AG08396 (cell line): ENCODE results near the gene TEX19.

ENCODE experiments used
- DNase-seq: peaks from one replicate; pipeline ENCODE4 v3.0.0; 2012; ENCODE audit warnings: low spot score, mixed read lengths

Gene TEX19, protein sequence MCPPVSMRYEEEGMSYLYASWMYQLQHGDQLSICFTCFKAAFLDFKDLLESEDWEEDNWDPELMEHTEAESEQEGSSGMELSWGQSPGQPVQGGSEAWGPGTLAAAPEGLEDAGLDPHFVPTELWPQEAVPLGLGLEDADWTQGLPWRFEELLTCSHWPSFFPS

DNA sequence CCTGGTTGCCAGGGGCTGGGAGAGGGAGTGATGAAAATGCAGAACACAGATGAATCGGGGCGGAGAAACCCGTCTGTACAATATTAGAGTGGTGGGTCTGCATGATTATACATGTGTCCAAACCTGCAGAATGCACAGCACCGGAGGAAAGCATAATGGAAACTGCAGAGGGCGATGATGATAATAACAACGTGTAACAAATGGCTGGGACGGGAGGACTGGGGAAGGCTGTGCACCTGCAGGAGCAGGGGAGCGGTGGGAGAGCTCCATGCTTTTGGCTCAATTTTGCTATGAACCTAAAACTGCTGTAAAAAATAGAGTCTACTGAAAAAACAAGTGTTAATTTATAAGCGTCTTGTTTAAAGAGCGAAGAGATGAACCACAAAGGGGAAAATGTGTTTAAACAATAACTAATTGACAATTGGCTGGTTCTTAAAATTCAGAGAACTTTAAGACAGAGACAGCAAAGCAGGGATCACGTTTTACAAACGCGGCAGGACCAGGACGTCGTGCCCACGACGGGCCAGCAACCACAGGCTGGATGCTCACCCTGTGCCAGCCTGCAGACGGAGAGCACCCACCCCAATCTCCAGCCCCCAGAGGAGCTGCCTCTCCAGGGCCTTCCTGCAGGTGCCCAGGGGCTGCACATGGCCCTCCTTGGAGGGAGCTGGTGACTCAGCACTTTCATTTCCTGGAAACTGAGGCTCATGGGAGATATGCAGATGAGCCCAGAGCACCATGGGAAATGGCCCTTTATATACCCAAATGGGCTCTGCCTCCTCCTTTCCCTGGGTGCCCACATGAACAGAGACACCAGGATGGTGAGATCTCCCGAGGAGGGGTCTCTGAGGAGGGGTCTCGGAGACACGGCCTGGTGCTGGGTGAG, at the start of gene TEX19:
TSS of gene TEX19 (plus strand) at position 783 of the 886 bp plus-strand sequence. CDS start 2,904 bp downstream, outside the sequence.
- DNase-seq, result no peak

DNA sequence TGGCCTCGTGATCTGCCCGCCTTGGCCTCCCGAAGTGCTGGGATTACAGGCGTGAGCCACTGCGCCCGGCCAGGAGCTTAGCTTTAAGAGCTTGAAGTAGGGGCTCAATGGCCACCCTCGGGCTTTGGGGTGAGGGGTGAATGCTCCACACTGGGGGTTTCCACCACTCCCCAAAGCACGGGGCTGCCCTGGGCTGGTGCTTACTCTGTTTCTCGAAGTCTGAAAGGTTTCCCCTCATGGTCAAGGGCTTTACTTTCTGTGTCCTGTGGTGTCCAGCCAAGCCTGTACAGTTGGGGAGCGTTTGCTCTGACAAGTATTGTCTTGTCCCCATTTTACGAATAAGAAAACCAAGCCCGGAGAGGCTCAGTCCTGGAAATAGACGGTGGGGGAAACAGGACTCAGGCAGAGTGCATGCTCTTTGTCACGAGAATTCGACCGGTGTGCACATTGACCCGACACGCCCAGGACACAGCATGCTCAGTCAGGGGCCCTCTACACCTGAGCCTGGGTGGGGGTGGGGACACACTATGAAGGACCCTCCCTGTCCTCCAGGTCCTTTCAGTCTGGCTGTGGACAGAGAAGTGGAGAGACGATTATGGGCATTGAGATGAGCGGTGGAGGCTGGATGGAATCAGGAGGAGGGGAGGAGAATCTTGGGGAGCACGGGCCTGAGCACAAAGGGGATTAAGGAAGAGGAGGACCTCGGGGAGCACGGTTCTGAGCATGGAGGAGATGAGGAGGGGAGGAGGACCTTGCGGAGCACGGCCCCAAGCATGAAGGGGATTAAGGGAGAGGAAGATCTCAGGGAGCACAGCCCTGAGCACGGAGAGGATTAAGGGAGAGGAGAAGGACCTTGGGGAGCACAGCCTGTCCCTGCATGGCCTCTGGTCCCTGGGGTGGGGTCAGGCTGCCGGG, 49.1 kb upstream of the TEX19 start:
- no peak for DNase-seq

DNA sequence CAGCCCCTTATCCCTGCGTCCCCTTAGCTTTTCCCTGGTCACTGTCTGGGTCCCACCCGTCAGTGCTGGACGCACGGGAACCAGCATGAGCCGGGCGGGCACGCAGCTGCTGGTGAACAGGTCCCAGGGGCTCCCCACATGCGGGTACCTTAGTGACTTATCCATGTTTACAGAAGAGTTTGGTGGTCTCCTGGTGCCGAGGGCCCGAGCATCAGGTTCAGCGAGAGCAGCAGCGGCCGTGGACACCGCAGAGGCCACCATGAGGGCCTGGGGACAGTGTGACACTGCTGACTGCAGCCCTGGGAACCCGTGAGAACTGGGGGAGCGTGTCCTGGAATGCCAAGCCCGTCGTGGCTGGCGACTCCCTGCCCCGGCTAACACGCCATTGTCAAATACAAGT, 48.2 kb upstream of the TEX19 start:
- no peak for DNase-seq

DNA sequence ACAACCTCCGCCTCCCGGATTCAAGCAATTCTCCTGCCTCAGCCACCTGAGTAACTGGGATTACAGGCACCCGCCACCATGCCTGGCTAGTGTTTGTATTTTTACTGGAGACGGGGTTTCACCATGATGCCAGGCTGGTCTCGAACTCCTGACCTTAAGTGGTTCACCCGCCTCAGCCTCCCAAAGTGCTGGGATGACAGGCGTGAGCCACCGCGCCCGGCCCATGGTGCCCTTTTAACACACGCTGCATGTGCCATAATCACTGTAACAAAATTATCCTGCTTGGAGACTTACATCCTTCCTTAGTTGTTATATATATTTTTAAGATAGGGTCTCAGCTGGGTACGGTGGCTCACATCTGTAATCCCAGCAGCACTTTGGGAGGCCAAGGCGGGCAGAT, 47.1 kb upstream of the TEX19 start:
- no peak for DNase-seq

DNA sequence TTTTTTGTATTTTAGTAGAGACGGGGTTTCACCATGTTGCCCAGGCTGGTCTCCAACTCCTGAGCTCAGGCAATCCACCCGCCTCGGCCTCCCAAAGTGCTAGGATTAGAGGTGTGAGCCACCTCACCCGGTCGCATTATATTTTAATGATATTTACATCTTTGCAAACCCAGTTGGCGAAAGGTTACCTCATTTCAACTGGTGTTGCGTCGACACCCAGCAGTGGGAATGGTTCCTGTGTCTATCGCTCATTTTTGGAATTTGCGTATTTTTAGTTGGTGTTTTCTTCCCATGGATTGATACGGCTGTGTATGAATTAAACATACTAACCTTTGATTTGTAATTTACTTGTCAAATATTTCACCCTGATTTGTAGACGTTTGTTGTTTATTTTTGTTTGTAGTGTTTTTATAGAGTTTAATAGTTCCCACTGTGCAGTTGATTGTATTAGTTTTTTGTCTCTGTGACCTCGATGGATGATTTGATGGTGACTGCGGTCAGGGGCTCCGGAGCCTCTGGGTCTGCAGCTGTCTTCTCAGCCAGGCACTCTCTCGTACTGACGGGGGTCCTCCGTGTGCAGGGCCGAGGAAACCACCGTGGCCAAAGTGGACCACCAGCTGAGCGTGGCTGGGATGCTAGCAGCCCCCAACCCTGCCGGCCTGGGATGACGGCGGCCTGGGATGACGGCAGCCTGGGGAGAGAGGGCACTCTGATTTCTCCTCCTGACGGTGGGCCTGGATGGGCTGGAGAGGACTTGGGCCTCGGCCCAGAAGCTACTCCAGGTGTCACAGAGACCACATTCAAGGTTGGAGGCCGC, 45.6 kb upstream of the TEX19 start:
- no peak for DNase-seq

DNA sequence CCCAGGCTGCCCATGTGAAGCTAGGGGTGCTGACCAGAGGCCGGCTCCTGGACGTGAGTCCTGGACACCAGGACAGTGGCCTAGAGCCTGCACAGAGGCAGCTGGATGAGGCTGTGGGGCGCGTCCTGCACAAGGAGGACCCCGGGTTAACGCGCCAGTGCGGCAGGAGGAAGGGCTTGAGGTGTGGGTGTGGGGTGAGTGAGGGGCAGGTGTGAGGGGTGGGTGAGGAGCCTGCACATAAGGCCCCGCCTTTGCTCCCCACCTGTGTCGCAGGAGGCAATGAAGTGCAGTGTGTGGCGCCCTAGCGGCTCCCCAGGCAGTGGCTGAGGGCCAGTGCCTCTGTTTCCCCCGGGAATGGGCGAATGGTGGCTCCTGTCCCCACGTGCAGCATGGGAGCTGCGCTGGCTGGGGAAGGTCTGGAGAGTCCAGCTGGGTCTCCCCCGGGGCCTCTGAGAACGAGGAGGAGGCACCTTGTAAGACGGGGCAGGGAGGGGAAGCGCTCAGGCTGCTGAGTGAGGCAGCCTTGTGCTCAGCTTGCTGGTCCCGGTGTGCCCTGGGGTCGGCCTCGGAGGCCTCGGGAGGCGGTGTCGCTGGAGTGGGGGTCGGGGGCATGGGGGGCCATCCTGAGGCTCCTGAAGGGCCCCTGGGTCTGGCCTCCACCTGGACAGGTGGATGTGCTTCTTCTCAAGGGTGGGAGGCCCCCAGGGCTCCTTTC, 44.9 kb upstream of the TEX19 start:
- no peak for DNase-seq

DNA sequence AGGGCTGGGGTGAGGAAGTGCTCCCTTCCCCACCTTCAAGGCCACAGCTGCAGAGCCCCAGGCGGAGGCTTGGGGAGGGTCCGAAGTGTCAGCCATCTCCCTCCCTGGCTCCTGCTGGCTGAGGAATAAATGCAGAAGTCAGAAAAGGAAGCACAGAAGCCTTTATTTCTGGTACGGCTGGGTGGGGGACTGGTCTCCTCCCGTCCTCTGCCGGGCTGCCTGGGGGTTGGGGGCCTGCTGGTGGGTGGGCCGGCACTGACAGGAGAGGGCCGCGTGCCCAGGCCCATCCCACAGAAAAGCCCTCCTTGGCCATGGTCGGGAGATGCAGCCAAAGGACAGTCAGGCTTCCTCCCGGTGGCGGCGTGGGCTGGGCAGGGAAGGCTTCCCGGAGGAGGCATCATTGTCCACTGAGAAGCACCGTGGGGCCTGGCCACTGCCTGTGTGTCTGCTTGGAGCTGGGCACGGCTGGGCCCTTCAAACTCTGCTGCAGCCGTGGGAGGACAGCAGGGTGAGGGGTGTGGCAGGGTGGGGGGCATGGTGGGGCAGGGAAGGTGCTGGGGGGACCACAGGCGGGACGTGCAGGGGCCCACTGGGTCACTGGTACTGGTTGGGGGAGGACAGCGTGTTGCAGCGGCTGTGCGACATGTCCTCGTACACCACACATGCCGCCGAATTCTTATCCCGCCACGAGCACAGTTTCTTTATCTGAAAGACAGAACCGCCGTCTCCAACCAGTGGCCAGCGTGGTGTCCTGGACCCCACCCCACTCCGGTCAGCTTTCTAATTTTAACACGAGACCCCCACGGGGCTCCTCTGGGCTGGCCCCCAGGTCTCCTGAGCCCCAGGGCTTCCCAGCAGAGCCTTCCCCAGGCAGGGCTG, 44.1 kb upstream of the TEX19 start:
- no peak for DNase-seq

DNA sequence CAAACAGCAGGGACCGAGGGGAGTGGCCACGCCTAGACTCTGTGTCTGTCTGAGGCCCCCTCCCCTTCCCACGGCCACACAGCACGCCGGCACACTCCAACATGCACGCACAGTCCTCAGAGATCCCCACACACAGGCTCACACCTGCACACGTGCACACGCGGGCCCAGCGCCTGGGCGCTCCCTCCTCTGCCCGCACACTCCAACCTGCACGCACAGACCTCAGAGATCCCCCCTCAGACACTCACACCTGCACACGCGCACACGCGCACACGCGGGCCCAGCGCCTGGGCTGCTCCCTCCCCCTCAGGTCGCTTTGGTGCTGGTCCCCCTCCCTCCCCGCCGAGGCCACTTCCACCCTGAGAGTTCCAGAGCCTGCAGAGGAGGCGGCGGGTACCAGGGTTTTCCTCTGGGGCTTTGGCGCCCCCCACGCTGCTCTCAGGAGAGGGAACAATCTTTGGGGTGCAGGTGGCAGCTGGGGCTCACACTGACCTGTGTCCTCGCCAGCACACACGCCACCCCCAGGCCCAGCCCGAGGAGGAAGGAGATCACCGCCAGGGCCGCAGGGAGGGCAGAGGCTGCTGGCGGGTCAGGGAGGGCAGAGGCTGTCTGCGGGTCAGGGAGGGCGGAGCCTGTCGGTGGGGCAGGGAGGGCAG, 43.2 kb upstream of the TEX19 start:
- no peak for DNase-seq

DNA sequence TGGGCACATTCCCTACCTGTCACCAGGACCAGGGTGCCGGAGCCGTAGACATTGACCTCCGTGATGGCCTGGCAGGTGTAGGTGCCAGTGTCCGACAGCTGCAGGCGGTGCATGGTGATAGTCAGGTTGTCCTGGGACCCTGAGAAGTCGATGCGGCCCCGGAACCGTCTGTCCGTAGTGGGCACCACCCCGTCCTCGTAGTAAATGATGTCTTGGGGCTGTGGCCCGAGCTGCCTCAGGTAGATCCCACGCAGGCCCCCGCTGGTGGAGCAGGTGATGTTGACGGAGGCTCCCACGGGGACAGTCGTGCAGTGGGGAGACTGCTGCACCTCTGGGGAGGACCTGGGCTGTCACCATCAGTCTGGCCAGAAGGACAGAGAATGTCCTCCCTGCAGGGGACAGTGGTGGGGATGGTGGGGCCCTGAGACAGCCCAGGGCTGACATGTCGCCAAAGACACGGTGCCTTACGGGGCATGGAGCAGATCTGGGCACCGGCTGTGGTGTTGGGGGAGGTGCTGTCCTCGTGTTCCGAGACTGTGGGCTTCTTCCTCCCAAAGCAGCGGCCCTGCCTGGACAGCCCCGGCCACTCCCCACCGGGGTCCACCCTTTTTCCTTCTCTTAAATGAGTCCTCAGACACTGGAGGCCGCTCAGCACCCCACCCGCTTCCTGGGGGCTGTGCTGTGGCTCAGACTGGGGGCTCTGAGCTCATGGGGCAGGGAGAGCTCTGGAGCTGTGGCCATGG, 42.2 kb upstream of the TEX19 start:
- DNase-seq, result no peak

DNA sequence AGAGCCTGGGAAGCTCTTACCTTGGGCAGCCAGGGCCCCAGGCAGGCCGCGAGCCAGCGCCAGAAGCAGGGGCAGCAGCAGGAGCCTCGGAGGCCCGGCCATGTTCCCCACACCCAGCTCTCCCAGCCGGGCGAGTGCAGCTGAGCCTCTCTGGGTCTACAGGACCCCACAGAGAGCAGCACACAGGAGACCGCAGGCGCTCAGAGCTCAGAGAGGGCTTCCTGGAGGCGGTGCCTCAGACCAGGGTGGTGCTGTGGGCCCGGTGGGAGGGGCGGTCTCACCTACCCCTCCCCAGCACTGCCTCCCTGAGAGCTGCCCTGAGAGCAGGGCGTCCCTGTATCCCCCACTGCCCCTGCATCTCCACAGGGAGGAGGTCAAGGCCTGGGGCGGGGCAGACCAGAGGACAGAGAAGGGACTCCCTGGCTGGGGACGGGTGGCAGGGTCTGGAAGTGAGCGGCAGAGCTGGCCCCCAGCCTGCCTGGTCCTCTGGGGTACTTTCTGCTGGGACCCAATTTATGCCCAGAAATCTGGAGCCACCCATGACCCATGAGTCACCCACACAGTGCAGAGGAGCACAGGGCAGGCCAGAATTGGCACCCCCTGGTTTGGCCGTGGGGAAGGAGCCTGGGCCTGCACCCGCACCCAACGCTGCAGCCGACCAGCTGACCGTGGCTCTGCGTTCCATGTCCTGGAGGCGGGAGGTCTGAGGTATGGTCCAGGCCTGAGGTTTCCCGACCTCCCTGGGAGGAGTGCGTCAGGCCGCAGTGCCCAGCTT, 41.5 kb upstream of the TEX19 start, which contains the start of gene CD7:
TSS of gene CD7 (minus strand) at position 215 of the 775 bp plus-strand sequence. CDS start at position 102, 113 bp downstream.
- DNase-seq, result no peak

DNA sequence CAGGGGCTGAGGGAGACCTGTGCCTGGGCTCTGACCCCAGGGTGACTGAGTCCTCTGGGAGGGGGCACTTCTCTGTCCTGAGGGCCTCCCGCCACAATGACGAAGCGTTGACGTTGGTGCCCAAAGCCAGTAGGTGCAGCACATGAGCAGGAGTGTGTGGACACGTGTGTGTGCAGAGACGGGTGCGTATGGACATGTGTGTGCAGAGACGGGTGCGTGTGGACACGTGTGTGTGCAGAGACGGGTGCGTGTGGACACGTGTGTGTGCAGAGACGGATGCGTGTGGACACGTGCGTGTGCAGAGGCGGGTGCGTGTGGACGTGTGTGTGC, 40.9 kb upstream of the TEX19 start:
- DNase-seq, result no peak

DNA sequence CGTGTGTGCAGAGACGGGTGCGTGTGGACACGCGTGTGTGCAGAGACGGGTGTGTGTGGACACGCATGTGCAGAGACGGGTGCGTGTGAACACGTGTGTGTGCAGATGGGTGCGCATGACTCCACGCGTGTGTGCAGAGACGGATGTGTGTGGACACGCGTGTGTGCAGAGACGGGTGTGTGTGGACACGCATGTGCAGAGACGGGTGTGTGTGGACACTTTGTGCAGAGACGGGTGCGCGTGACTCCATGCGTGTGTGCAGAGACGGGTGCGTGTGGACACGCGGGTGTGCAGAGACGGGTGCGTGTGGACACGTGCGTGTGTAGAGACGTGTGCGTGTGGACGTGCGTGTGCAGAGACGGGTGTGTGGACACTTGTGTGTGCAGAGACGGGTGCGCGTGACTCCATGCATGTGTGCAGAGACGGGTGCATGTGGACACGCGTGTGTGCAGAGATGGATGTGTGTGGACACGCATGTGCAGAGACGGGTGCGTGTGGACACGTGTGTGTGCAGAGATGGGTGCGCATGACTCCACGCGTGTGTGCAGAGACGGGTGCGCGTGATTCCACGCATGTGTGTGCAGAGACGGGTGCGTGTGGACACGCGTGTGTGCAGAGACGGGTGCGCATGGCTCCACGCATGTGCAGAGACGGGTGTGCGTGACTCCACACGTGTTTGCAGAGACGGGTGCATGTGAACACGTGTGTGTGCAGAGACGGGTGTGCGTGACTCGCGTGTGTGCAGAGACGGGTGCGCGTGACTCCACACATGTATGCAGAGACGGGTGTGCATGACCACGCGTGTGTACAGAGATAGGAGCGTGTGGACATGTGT, 40.1 kb upstream of the TEX19 start:
- DNase-seq, result no peak

DNA sequence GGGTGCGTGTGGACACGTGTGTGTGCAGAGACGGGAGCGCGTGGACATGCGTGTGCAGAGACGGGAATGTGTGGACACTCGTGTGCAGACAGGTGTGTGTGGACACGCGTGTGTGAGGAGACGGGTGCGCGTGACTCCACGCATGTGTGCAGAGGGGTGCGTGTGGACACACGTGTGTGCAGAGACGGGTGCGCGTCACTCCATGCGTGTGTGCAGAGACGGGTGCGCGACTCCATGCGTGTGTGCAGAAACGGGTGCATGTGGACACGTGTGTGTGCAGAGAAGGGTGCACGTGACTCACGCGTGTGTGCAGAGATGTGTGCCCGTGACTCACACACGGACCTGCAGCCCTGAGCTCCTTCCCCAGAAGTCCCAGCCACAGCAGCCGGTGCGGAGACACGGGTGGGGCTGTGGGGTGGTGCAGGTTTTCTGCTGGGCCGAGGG, 39.4 kb upstream of the TEX19 start:
- DNase-seq, result no peak

DNA sequence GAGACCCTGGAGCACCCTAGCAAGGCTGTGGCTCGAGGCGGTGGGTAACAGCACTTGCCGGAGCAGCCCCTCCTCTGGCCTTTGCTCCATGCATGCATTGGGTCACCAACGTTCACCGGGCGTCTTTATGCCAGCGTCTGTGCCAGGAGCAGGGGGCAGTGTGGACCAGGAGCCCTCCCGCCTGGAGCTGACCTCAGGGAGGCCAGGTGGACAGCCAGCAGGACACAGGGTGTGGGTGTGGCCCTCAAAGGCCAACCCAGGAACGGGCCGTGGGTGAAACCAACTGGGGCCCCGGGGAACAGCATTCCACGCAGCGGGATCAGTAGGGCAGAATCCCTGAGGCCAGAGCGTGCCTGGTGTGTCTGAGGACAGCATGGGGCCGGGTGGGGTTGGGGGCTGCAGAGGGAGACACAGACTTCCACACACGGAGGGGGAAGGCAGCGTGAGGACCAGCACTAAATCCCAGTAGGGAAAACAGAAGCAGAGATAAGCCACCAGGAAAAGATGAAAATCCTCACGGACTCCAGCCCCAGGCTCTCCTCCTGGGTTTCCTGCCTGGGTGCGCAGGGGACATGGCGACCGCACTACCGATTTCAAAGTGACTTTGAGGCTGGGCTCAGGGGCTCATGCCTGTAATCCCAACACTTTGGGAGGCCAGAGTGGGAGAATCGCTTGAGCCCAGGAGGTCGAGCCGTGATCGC, 38.8 kb upstream of the TEX19 start:
- DNase-seq, result no peak

DNA sequence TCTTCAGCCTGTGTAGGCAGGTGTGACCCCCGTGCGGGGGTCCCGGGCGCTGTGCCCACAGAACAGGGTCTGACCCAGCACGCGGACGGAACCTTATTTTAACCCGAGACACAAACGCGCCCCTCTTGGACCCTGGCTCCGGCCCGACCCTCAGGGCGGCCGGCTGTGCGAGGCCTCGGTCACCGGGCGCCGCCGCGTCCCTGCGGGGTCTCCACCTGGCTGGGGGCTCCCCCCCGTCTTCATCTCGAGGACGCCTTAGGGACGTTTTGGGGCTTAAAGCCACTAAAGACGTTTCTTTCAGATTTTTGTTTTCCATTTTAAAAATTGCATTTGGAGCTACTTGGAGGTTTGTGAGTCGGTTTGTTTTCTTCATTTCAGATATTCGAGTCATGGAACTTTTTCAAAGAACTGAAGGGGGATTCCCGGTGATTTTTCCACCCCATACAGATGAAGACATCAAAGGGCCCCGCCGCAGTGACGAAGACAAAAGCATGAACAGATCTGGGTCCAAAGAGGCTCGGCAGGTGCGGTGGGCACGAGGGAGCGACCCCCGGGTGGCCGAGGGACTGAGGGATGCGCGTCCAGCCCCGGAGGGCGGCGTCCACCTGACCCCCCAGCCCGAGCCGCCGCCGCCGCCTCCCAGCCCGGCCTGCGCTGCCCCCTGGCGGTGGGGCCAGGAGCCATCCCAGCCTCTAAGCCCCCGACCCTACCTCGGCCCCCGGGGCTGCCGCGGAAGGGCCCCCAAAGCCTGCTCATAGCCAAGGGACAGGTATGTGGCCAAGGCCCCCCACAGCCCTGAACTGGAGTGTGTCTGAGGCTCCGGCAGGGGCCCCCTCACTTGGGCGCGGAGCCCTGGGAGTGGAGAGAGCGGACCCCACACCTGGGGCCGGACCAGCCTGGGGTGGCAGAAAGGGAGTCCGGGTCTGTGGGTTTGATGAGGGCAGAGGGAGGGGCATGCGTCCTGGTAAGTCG, 37.8 kb upstream of the TEX19 start:
- peak; percentile 77 for DNase-seq
